Amniotic epithelial cell (primary cell): ENCODE data around the gene CIAPIN1.

ENCODE experiments used
- DNase-seq: peaks from one replicate; pipeline ENCODE4 v3.0.0-alpha.2; 2010; ENCODE audit warnings: low read depth

The CIAPIN1 gene

GRCh38 chr16:57382535-57383275 is 64.5 kb downstream of the CIAPIN1 start:
- no peak for DNase-seq

DNA sequence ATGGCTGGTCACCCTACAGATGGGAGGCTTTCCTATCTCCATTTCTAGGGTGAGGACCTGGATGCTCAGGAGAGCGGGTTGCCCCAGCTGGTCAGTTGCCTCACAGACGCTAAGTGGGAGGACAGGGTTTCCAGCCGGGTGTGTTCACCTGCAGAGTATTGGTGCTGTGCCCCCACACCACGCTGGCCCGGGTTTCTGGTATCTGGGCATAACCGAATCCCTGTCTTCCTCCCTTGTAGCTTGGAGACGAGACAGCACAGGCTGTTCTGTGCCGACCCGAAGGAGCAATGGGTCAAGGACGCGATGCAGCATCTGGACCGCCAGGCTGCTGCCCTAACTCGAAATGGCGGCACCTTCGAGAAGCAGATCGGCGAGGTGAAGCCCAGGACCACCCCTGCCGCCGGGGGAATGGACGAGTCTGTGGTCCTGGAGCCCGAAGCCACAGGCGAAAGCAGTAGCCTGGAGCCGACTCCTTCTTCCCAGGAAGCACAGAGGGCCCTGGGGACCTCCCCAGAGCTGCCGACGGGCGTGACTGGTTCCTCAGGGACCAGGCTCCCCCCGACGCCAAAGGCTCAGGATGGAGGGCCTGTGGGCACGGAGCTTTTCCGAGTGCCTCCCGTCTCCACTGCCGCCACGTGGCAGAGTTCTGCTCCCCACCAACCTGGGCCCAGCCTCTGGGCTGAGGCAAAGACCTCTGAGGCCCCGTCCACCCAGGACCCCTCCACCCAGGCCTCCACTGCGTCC is 65.2 kb downstream of the CIAPIN1 start:
- no peak for DNase-seq

DNA sequence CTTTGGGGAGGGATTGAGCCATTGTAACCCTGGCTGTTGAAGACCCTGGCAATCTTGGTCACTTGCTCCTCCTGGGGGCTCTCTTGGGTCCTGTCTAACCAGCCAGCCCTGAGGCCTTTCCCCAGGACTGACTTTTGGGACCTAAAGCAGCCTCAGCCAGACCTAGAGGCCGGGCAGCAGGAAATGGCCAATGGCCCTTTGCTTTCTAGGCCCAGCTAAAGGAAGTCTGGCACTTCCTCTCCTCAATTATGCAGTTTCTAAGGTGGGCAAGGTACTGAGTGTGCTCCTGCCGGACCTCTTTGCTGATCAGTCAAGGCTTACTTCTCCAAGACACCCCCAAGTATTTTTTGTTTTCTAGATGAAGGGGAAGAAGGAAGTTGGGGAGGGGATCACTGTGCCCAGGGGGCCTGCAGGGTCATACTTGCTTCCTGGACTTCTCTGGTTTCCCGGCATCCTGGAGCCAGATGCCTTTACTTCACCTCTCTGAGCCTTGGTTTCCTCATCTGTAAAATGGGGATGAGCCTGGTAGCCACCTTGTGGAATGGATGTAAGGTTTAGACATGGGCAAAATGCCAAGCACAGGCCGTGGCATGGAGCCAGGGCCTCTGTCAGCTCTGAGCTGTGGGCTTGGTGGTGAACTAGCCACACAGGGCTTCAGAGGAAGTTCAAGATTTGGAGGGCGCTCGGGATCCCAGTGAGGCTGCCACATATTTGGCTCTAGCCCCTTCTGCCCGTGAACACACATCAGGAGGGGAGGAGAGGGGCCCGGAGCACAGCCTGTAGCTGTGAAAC is 66.3 kb downstream of the CIAPIN1 start:
- peak; percentile 19 for DNase-seq

DNA sequence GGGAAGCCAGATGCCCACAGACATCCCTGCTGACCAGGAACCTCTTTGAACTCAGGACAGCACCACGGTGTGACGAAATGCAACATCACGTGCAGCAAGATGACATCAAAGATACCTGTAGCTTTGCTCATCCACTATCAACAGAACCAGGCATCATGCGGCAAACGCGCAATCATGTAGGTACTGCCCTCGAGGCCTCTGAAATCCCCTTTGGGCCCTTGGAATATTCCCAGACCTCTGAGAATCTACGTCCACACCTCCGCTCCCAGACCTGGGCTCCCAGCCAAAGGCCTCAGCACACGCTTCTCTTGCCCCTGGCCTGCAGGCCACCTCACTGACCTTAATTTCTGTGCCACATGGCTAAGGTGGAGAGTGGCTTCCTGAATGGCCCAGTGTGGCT is 67.6 kb downstream of the CIAPIN1 start:
- peak; percentile 49 for DNase-seq
